Ectodermal cell (in vitro differentiated cells): ENCODE measurements around the gene OTOF.

Source experiments
- H3K27ac ChIP-seq: 2 replicates; pipeline ENCODE4 v1.7.0; 2013; ENCODE audit warnings: mild to moderate bottlenecking, low read depth, low read length; ENCODE audit not compliant: insufficient read depth, poor library complexity, severe bottlenecking
- H3K27me3 ChIP-seq: 2 replicates; pipeline ENCODE4 v1.7.0; 2013; ENCODE audit warnings: mild to moderate bottlenecking, low read length; ENCODE audit not compliant: insufficient read depth, control insufficient read depth, poor library complexity, severe bottlenecking
- H3K36me3 ChIP-seq: one replicate; pipeline ENCODE4 v1.7.0; 2013; ENCODE audit warnings: low read length; ENCODE audit not compliant: control insufficient read depth, insufficient read depth
- H3K4me1 ChIP-seq: one replicate; pipeline ENCODE4 v1.7.0; 2013; ENCODE audit warnings: low read length; ENCODE audit not compliant: control insufficient read depth, insufficient read depth
- H3K4me3 ChIP-seq: 2 replicates; pipeline ENCODE4 v1.7.0; 2013; ENCODE audit warnings: low read depth, low read length, control low read depth; ENCODE audit not compliant: insufficient read depth
- H3K9me3 ChIP-seq: 2 replicates; pipeline ENCODE4 v1.7.0; 2013; ENCODE audit warnings: mild to moderate bottlenecking, low read length, moderate library complexity; ENCODE audit not compliant: control insufficient read depth
- WGBS, 2 experiments: methylation state at CpG; one replicate each; pipeline ENCODE4 v1.1.7; 2013; ENCODE audit warnings: missing lambda C conversion rate in 2 of 2; 5-methylcytosine and 5-hydroxymethylcytosine counted together

The OTOF gene

DNA sequence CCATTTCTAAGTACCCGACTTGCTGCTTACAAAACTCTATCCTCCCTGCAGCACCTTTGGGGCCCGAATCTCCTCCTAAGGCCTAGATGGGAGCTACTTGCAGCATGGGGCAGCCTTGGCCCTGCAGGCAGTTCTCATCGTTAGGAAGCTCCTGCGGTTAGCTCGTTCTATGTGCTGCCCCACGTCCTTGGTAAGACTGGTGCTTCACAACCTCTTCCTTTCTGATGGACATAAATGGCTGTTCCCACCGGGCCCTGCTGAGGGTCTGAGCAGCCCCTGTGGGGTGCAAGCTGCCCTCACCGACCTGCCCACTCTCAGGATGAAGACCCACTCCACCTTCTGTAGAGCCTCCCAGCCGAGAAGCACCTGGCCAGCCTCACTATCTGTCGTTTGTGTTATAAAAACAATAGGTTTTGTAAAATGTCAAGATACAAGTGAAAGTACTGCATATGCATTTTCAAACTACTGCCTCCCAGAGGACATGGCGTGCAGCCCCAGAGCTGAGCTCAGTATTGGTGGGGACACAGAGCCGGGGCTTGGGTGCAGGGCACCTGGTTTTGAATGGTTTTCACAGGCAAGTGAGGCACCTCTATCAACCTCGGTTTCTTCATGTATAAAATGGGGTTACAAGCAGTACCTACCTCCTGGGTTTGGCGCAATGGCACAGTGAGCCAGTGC is 19.4 kb downstream of the OTOF start:
- H3K4me3 ChIP-seq = no peak overlapping the region
- H3K36me3 ChIP-seq = no peaks in the 10 kb centered on the region
- WGBS, 2 experiments = 90 to 92% methylated on average over 14 of the region's 14 CpGs
- H3K9me3 ChIP-seq = no peaks in the 10 kb centered on the region
- H3K4me1 ChIP-seq = peaks cover 34% of the 10 kb centered on the region
- H3K27ac ChIP-seq = no peak overlapping the region
- H3K27me3 ChIP-seq = no peaks in the 10 kb centered on the region

- Histone ChIP-seq H3K9me3 (no peaks in the 10 kb centered on the region), H3K4me1 (peaks cover 28% of the 10 kb centered on the region), H3K27me3 (no peaks in the 10 kb centered on the region), H3K4me3 (no peak overlapping the region), H3K27ac (no peak overlapping the region), H3K36me3 (no peaks in the 10 kb centered on the region)
- 90 to 94% methylated on average over 19 of the region's 19 CpGs for WGBS, 2 experiments
These were observed 20.1 kb downstream of the OTOF start for GRCh38 chr2:26457695-26458364.

DNA sequence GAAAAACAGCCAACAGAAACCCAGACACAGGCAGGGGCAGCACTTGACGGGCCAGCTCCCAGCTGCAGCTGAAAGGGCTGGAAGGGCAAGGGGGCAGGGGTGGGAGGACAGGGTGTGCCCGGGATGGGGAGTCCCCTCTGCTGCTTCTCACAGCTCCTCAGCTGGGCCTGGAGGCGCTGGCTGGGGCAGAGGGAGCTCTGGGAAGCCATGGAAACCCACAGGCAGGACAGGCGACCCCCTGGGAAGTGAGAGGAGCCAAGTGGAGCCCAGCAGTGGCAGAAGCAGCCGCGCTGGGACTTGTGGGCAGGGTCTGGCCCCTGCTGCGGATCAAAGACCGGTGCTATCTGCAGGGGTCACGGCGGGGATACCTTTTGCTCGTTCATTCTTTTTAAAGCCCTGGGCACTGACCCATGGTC is 20.7 kb downstream of the OTOF start:
- WGBS, 2 experiments = 53 to 60% methylated on average over 11 of the region's 11 CpGs
- Histone ChIP-seq H3K27ac (no peak overlapping the region), H3K27me3 (no peaks in the 10 kb centered on the region), H3K36me3 (no peaks in the 10 kb centered on the region), H3K4me1 (peaks cover 24% of the 10 kb centered on the region), H3K4me3 (no peak overlapping the region), H3K9me3 (no peaks in the 10 kb centered on the region)

- WGBS, 2 experiments = 90 to 92% methylated on average over 10 of the region's 10 CpGs
- Histone ChIP-seq H3K4me1 (peaks cover 22% of the 10 kb centered on the region), H3K27ac (no peak overlapping the region), H3K27me3 (no peaks in the 10 kb centered on the region), H3K9me3 (no peaks in the 10 kb centered on the region), H3K36me3 (no peaks in the 10 kb centered on the region), H3K4me3 (no peak overlapping the region)
These were observed 21.3 kb downstream of the OTOF start for GRCh38 chr2:26456440-26457250.

DNA sequence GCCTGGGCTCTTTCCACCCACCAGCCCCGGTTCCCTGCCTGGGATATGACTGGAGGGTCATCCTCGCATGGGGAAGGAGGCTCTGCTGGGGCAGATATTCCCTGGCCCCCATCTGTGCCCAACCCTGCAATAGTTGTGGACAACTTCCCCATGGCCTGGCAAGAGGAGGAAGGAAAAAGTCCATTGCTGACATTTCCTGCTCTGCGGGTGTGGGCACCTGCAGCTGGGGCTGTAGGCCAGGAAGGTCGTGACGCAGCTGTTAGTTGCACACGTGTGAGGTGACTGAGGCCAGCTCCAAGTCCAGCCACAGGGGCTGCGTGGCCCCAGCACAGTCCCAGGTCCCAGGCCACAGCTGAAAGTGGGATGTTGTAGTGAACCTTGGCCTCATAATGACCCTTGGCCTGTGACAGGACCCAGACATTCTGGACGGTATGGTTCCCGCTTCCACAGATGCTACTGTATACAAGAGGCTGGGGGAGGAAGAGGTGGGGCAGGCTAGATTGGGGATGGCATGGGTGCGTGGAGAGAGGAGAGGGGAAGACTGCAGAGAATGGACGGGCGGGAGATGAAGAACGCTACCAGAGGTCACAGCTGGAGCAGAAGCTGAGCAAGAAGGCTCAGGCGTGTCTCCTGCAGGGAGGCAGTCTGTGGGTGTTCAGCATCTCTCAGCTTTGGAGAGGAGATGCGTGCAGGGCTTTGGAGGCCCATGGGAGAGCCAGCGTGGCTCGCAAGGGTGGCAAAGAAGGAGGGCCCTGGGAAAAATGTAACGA is 22.1 kb downstream of the OTOF start:
- peaks cover 22% of the 10 kb centered on the region for H3K4me1 ChIP-seq
- H3K27ac ChIP-seq = no peak overlapping the region
- WGBS, 2 experiments = 87 to 91% methylated on average over 18 of the region's 18 CpGs
- no peaks in the 10 kb centered on the region for H3K27me3 ChIP-seq
- no peaks in the 10 kb centered on the region for H3K36me3 ChIP-seq
- no peaks in the 10 kb centered on the region for H3K9me3 ChIP-seq
- no peak overlapping the region for H3K4me3 ChIP-seq

- H3K9me3 ChIP-seq = no peaks in the 10 kb centered on the region
- H3K27ac ChIP-seq = no peak overlapping the region
- no peaks in the 10 kb centered on the region for H3K27me3 ChIP-seq
- 73 to 77% methylated on average over 11 of the region's 11 CpGs for WGBS, 2 experiments
- H3K36me3 ChIP-seq = no peaks in the 10 kb centered on the region
- H3K4me3 ChIP-seq = no peak overlapping the region
- H3K4me1 ChIP-seq = peaks cover 22% of the 10 kb centered on the region
These were observed 22.8 kb downstream of the OTOF start for GRCh38 chr2:26455037-26455669.

DNA sequence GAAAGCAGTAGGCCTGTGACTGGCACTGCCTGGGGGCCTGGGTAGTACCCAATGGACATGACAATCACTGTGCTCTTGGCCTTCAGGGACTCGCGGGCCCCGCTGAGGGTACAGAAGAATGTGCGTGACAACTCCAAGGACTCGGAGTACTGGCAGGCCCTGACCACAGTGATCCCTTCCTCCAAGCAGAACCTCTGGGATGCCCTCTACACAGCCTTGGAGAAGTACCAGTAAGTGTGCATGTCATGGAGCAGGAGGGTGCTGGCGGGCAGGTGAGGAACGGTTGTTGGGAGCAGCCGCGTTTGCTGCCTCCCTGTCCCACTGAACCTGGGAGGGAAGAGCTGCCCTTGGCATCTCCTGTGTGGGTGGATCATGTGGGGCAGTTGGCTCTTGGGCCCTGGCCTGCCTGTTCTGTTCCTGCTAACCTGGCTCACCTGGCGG is 23.3 kb downstream of the OTOF start:
- Histone ChIP-seq H3K4me3 (no peak overlapping the region), H3K27me3 (no peaks in the 10 kb centered on the region), H3K4me1 (peaks cover 22% of the 10 kb centered on the region), H3K27ac (no peak overlapping the region), H3K9me3 (no peaks in the 10 kb centered on the region), H3K36me3 (no peaks in the 10 kb centered on the region)
- 96 to 97% methylated on average over 10 of the region's 10 CpGs for WGBS, 2 experiments

GRCh38 chr2:26453421-26454329 is 24.2 kb downstream of the OTOF start:
- H3K9me3 ChIP-seq = no peaks in the 10 kb centered on the region
- 88 to 89% methylated on average over 11 of the region's 11 CpGs for WGBS, 2 experiments
- H3K27ac ChIP-seq = no peak overlapping the region
- no peaks in the 10 kb centered on the region for H3K36me3 ChIP-seq
- H3K27me3 ChIP-seq = no peaks in the 10 kb centered on the region
- no peak overlapping the region for H3K4me3 ChIP-seq
- H3K4me1 ChIP-seq = peaks cover 22% of the 10 kb centered on the region

- Histone ChIP-seq H3K36me3 (no peaks in the 10 kb centered on the region), H3K9me3 (no peaks in the 10 kb centered on the region), H3K4me1 (peaks cover 11% of the 10 kb centered on the region), H3K27ac (no peak overlapping the region), H3K4me3 (no peak overlapping the region), H3K27me3 (no peaks in the 10 kb centered on the region)
- WGBS, 2 experiments = 93 to 100% methylated on average over 1 of the region's 1 CpG
These were observed 26.2 kb downstream of the OTOF start for GRCh38 chr2:26451700-26452099.
